ENCODE measurements around the gene TSPAN33. TPM values are rescaled to one million over a fixed set of nuclear protein-coding genes. Genes with fewer than 3 reads are reported as not detected.

TSPAN33 gene
- total RNA-seq, 2 experiments from 2014 or later, result 9.3 to 11.0 TPM

GRCh38 chr7:129101746-129102145, 42.8 kb upstream of the TSPAN33 start:
- no peak overlapping the region for H3K4me3 Mint-ChIP-seq
- no peak for TF ChIP-seq CTCF (IDR thresholded peaks at IDR 0.05)
- no peak for DNase-seq
- ATAC-seq, result no peak
- H3K4me1 Mint-ChIP-seq (ENCODE audit: low read depth), result no peaks in the 10 kb centered on the region
- ChIA-PET POLR2A (interaction anchor here (0.6 to 1.3 kb wide), 4 partner anchors 36 to 275 kb away, joined by 3 to 6 read pairs (median 3); no protein-coding TSS in a partner anchor), CTCF (interaction anchor here (1.0 to 4.3 kb wide), 4 partner anchors 10 to 109 kb away, joined by 3 to 33 read pairs (median 6); no protein-coding TSS in a partner anchor)
- intact Hi-C loops (cut with micrococcal nuclease), result no loop called here
- H3K9me3 Mint-ChIP-seq, result no peaks in the 10 kb centered on the region
- no peaks in the 10 kb centered on the region for H3K36me3 Mint-ChIP-seq (ENCODE audit: low read depth)
- no peaks in the 10 kb centered on the region for H3K27me3 Mint-ChIP-seq
- no peak overlapping the region for H3K27ac Mint-ChIP-seq

DNA sequence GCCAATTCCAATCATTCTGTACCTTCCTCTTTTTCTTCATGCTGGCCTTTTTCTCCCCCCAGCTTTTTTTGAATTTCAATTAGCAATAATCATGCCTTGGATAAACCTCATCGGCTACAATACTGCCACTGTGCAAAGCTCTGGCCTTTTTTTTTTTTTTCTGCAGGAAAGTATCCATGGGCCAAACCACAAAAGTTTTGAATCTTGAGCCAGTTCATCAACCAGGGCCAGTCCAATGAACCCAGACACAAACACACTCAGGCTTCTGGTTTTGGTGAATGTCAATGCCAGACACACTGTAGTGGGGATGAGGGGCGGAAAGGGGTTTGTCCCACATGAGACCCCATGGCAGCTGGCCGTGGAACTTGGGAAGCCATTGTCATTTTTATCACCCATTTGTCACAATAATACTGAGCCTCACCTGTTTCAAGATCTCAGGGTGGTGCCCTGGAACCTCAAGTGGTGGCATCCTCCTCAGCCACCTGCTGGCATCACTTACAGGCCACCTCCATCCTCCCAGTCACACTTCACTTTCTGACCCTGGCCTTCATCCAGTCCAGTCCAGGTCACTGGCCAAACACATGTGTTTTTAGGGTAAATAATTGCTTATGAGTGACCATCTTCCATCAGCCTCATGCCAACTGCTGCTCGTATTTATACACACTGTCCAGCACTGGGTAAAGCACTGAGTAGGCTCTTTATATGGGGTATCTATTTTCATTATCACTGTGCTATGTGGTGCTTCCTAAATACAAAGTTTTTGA, 40.8 kb upstream of the TSPAN33 start:
- H3K27me3 Mint-ChIP-seq, result no peaks in the 10 kb centered on the region
- no peaks in the 10 kb centered on the region for H3K9me3 Mint-ChIP-seq
- H3K4me3 Mint-ChIP-seq, result no peak overlapping the region
- no peaks in the 10 kb centered on the region for H3K4me1 Mint-ChIP-seq (ENCODE audit: low read depth)
- ChIA-PET CTCF (interaction anchor here (0.6 to 4.3 kb wide), 2 partner anchors 12 to 262 kb away, joined by 3 to 33 read pairs; no protein-coding TSS in a partner anchor), POLR2A (no interaction called here)
- intact Hi-C loops (cut with micrococcal nuclease), result no loop called here
- DNase-seq (no peak), ATAC-seq (no peak)
- H3K27ac Mint-ChIP-seq, result no peak overlapping the region
- H3K36me3 Mint-ChIP-seq (ENCODE audit: low read depth), result no peaks in the 10 kb centered on the region
- TF ChIP-seq CTCF (IDR thresholded peaks at IDR 0.05), result no peak

GRCh38 chr7:129108581-129108980, 35.9 kb upstream of the TSPAN33 start:
- Mint-ChIP-seq H3K9me3 (no peaks in the 10 kb centered on the region), H3K4me1 (ENCODE audit: low read depth) (peaks cover 5% of the 10 kb centered on the region), H3K27me3 (no peaks in the 10 kb centered on the region), H3K27ac (no peak overlapping the region), H3K4me3 (no peak overlapping the region), H3K36me3 (ENCODE audit: low read depth) (no peaks in the 10 kb centered on the region)
- ChIA-PET POLR2A (no interaction called here), CTCF (no interaction called here)
- intact Hi-C loops (cut with micrococcal nuclease), result no loop called here
- TF ChIP-seq CTCF (IDR thresholded peaks at IDR 0.05), result no peak
- DNase-seq, result no peak
- peak; percentile 34 for ATAC-seq

DNA sequence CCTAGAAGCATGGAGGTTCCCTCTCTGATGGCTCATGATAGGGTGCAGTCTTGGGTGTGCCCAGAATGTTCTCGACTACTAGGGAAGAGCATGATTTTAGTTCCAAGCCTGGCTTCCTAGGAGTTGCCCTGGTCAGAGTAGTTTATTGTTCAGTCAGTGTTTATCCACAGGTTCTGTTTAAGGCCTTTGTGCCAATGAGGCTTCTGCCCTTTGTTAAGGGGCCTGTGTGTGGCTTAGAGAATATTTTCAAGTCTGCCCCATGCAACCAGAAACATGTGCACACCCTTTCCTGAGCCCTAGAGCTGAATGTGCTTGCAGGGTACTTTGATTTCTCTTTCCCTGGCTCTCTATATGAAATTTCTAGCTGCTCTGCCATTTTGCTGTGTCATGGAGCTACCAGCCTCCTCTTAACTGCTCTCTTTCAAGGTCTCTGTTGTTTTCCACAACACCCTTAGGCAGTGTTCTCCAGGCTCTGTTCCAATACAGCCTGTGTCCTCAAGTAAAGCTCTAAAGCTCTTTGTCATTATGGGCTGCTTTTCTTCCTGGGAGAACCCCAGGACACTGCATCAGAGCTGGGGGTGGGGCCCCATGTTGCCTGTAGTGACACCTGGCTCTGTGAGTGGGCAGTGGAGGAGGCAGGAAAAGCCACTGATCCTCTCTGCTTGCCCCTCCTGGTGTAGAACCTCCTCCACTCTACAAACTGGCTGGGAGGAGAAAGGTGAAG, 34.1 kb upstream of the TSPAN33 start:
- DNase-seq (peak; percentile 19), ATAC-seq (peak; percentile 34)
- Mint-ChIP-seq H3K27me3 (peaks cover under 1% of the 10 kb centered on the region), H3K4me3 (no peak overlapping the region), H3K9me3 (no peaks in the 10 kb centered on the region), H3K27ac (no peak overlapping the region), H3K4me1 (ENCODE audit: low read depth) (peaks cover 5% of the 10 kb centered on the region), H3K36me3 (ENCODE audit: low read depth) (no peaks in the 10 kb centered on the region)
- CTCF ChIA-PET, result interaction anchor here (0.6 to 2.7 kb wide), 5 partner anchors 13 to 88 kb away, joined by 3 to 10 read pairs (median 3); no protein-coding TSS in a partner anchor
- no peak for TF ChIP-seq CTCF (IDR thresholded peaks at IDR 0.05)
- POLR2A ChIA-PET, result interaction anchor here (0.8 kb wide), 1 partner anchor 34 kb away, joined by 3 read pairs; the partner anchor contains the start of gene TSPAN33
- intact Hi-C loops (cut with micrococcal nuclease), result no loop called here

DNA sequence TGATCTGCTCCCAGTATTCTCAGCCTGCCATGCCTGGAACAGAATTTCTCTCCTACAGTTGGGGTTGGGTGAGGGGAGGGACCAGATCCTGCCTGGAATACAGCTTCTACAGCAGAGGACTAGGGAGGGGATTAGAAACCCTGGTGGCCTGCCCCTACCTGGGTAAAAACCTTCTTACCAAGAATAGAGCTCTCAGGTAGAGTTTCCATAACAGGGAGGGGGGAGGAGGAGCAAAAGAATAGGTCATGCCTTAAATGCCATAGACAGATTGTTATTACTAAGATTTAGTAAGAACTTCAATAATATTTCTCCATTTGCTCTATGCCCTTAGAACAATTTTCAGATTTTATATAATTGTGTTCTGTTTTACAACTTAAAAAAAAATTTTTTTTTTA, 33.5 kb upstream of the TSPAN33 start:
- TF ChIP-seq CTCF (IDR thresholded peaks at IDR 0.05), result no peak
- DNase-seq (no peak), ATAC-seq (no peak)
- H3K27ac Mint-ChIP-seq, result no peak overlapping the region
- peaks cover 5% of the 10 kb centered on the region for H3K4me1 Mint-ChIP-seq (ENCODE audit: low read depth)
- H3K9me3 Mint-ChIP-seq, result no peaks in the 10 kb centered on the region
- ChIA-PET CTCF (interaction anchor here (0.6 to 2.7 kb wide), 5 partner anchors 12 to 87 kb away, joined by 3 to 13 read pairs (median 3); no protein-coding TSS in a partner anchor), POLR2A (no interaction called here)
- H3K36me3 Mint-ChIP-seq (ENCODE audit: low read depth), result no peaks in the 10 kb centered on the region
- peaks cover 2% of the 10 kb centered on the region for H3K27me3 Mint-ChIP-seq
- intact Hi-C loops (cut with micrococcal nuclease), result no loop called here
- H3K4me3 Mint-ChIP-seq, result no peak overlapping the region
